NCI-H2196 treated with DMSO at 0.1 percent for 48 hours (cell line): ENCODE data around the gene EPS8L1.
"Not testable (repeated sequence)": the region's sequence is repeated elsewhere in the genome, so short reads cannot be mapped to it uniquely, and the experiment has no call there.

Experiments
- DNase-seq: peaks from one replicate; lab custom pipeline; 2025; ENCODE audit not compliant: unreplicated experiment; lab: John Stamatoyannopoulos, UW

EPS8L1 gene

GRCh38 chr19:55048446-55048845 is 27.2 kb upstream of the EPS8L1 start:
- DNase-seq: no peak

- DNase-seq: no peak
These were observed 24.7 kb upstream of the EPS8L1 start for GRCh38 chr19:55050749-55051532.

- no peak for DNase-seq
These were observed 21.9 kb upstream of the EPS8L1 start for GRCh38 chr19:55053735-55054134.

DNA sequence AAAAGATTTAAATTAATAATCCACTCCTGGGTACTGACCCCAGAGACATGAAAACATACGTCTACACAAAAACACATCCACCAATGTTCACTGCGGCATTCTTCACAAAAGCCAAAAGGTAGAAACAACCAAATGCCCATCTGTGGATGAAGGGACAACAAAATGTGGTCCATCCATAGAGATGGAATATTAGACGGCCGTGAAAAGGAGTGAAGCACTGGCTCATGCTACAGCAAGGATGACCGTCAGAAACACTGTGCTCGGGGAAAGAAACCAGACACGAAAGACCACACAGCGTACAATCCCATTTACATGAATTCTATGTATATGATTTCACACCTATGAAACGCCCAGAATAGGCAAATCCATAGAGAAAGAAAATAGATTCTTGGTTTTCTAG is 18.8 kb upstream of the EPS8L1 start:
- no peak for DNase-seq

GRCh38 chr19:55058781-55059610 is 16.7 kb upstream of the EPS8L1 start:
- no peak for DNase-seq

GRCh38 chr19:55060287-55060686 is 15.4 kb upstream of the EPS8L1 start:
- not testable (repeated sequence) for DNase-seq

GRCh38 chr19:55062735-55063491 is 12.8 kb upstream of the EPS8L1 start, which contains the start of gene RDH13:
Gene RDH13, minus strand, starts transcription at chr19:55063148. Its CDS starts 116 bp downstream, at chr19:55063032.
- DNase-seq: peak; percentile 90

DNA sequence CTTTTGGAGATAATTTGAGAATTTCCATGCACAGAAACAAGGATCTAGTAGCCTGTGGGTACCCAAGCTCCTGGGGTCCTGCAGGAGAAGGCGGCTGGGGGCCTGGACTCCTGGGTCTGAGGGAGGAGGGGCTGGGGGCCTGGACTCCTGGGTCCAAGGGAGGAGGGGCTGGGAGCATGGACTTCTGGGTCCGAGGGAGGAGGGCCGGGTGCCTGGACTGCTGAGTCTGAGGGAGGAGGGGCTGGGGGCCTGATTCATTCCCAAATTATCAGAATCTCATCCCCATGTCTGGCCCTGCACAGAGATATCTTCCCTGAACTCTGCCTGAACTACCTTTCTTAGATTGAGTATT is 12.2 kb upstream of the EPS8L1 start:
- DNase-seq: no peak

GRCh38 chr19:55065516-55065915 is 10.2 kb upstream of the EPS8L1 start:
- not testable (repeated sequence) for DNase-seq

GRCh38 chr19:55066107-55066709 is 9.5 kb upstream of the EPS8L1 start:
- no peak for DNase-seq

GRCh38 chr19:55067869-55068268 is 7.8 kb upstream of the EPS8L1 start:
- DNase-seq: no peak

DNA sequence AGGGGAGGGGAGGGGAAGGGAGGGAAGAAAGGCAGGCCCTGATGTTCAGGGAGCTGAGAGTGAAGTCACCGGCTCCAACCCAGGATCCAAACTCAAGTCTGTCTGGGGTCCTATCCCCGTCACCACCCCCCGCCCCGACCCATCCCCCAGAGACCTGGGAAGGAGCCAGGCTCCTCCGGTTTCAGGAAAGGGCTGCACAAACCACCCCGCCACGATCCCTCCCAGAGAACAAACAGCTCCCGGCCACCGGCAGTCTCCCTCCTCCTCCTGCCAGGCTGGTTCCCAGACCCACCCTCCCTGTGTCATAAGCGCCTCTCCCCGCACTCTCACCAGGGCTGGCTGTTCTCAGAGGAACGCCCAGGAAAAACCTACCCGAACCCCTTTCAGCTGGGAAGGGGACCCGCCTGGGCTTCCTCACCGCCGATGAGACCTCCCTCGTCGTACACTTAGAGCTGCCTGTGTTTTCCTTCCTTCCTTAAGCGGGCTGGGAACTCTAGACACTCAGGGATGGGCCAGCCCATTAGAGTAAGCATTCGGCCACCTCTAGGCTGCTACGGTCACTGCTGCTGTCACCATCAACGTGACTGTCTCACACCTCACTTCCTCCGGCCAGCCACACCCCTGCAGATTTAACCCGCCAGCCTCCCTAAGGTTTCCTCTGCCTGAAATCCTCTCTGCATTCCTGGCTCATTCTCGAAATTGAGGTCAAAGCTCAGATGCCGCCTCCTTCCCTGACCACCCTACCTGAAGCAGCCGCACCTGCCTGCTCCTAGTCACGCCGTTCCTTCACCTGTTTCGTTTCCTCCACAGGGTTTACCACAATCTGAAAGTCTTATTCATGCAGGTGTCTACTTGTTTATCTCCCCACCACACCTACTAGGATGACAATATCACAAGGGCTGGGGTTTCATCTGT is 6.5 kb upstream of the EPS8L1 start:
- DNase-seq: peak; percentile 42

GRCh38 chr19:55069865-55070197 is 5.8 kb upstream of the EPS8L1 start:
- no peak for DNase-seq

DNA sequence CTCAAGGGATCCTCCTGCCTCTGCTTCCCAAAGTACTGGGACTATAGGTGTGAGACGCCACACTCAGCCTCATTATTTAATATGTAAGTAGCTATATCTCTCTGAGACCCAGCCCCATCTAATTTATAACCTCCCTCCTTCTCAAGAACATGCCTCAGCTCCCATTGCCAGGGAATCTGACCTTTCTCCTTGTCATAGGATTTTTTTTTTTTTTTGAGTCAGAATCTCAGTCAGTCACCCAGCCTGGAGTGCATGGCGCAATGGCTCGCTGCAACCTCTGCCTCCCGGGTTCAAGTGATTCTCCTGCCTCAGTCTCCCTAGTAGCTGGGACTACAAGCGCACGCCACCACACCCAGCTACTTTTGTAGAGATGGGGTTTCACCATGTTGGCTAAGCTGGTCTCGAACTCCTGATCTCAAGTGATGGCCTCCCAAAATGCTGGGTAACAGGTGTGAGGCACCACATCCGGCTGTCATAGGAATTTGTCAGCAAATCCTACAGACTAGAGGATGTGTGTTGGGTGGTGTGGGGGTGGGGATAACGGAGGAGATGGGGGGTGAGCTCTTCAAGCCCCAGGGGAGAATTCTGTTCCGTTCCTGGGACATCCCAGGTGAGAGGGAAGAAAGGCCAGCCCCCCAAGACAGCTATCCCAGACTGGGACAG is 5.1 kb upstream of the EPS8L1 start:
- DNase-seq: no peak

GRCh38 chr19:55071129-55071502 is 4.6 kb upstream of the EPS8L1 start:
- peak; percentile 70 for DNase-seq

GRCh38 chr19:55071913-55072312 is 3.8 kb upstream of the EPS8L1 start:
- no peak for DNase-seq

DNA sequence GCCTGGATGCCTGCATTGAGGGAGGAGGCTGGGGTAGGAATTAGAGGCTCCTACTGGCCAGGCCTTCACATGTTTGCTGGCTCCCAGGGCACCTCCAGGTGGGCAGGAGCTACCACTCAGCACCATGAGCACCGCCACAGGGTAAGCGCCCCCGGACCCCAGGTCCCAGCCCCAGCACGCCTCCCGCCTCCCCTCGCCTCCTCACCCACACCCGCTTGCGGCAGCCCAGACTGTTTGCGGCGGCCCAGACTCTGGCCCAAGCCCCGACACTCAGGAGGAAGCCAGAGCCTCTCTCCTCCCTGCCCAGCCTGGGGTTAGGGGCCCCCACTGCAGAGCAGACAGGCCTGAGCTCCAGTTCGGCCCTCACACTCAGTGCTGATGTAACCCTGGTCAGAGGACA is 652 bp downstream of the EPS8L1 start:
- no peak for DNase-seq

- DNase-seq: no peak
These were observed 1.4 kb downstream of the EPS8L1 start for GRCh38 chr19:55077106-55077505.

- no peak for DNase-seq
These were observed 3.3 kb downstream of the EPS8L1 start for GRCh38 chr19:55078996-55079395.
